ENCODE measurements around the gene VPS54. TPM values are rescaled to one million over a fixed set of nuclear protein-coding genes. Genes with fewer than 3 reads are reported as not detected.
A peak's percentile ranks its signal among the peaks of the same experiment; 100 is the strongest.

Gene VPS54
- total RNA-seq, 1 experiment from 2014 or later, result 13.1 TPM

GRCh38 chr2:64023485-64024258 lies 4.4 kb upstream of the VPS54 start:
- no peak for DNase-seq (ENCODE audit: unreplicated experiment)
- Mint-ChIP-seq H3K36me3 (ENCODE audit: insufficient read depth, unreplicated experiment) (no peaks in the 10 kb centered on the region), H3K4me3 (ENCODE audit: unreplicated experiment) (no peak overlapping the region), H3K9me3 (ENCODE audit: unreplicated experiment) (no peaks in the 10 kb centered on the region), H3K27me3 (ENCODE audit: insufficient read depth, unreplicated experiment) (no peaks in the 10 kb centered on the region), H3K27ac (ENCODE audit: low read depth, unreplicated experiment) (no peak overlapping the region), H3K4me1 (ENCODE audit: insufficient read depth, unreplicated experiment) (peaks cover 12% of the 10 kb centered on the region)
- ChIA-PET CTCF (interaction anchor here (0.5 to 0.6 kb wide), 2 partner anchors 841 to 958 kb away, joined by 3 read pairs; no protein-coding TSS in a partner anchor), POLR2A (no interaction called here)
- no peak for TF ChIP-seq CTCF (IDR thresholded peaks at IDR 0.05; ENCODE audit: unreplicated experiment)
- no TSS peak for BruUV-seq (replicated peaks)
- intact Hi-C loops (cut with micrococcal nuclease), result no loop called here

GRCh38 chr2:64021578-64021977 lies 2.4 kb upstream of the VPS54 start:
- intact Hi-C loops (cut with micrococcal nuclease), result no loop called here
- no peaks in the 10 kb centered on the region for H3K36me3 Mint-ChIP-seq (ENCODE audit: insufficient read depth, unreplicated experiment)
- peaks cover 12% of the 10 kb centered on the region for H3K4me1 Mint-ChIP-seq (ENCODE audit: insufficient read depth, unreplicated experiment)
- no peaks in the 10 kb centered on the region for H3K27me3 Mint-ChIP-seq (ENCODE audit: insufficient read depth, unreplicated experiment)
- H3K9me3 Mint-ChIP-seq (ENCODE audit: unreplicated experiment), result no peaks in the 10 kb centered on the region
- H3K4me3 Mint-ChIP-seq (ENCODE audit: unreplicated experiment), result no peak overlapping the region
- no peak for DNase-seq (ENCODE audit: unreplicated experiment)
- BruUV-seq (replicated peaks), result no TSS peak
- ChIA-PET POLR2A (interaction anchor here (0.6 to 1.5 kb wide), 4 partner anchors 9 to 147 kb away, joined by 3 to 4 read pairs (median 3); no protein-coding TSS in a partner anchor), CTCF (interaction anchor here (0.6 kb wide), 1 partner anchor 133 kb away, joined by 3 read pairs; no protein-coding TSS in a partner anchor)
- TF ChIP-seq CTCF (IDR thresholded peaks at IDR 0.05; ENCODE audit: unreplicated experiment), result no peak
- H3K27ac Mint-ChIP-seq (ENCODE audit: low read depth, unreplicated experiment), result no peak overlapping the region

GRCh38 chr2:64019975-64020528 lies 824 bp upstream of the VPS54 start:
- DNase-seq (ENCODE audit: unreplicated experiment), result no peak
- intact Hi-C loops (cut with micrococcal nuclease), result loop anchor here (10.0 kb wide), 1 partner anchor 325 kb away; no protein-coding TSS in a partner anchor
- ChIA-PET CTCF (interaction anchor here (0.6 kb wide), 1 partner anchor 154 kb away, joined by 3 read pairs; no protein-coding TSS in a partner anchor), POLR2A (interaction anchor here (0.6 to 1.8 kb wide), 13 partner anchors 9 to 321 kb away, joined by 3 to 7 read pairs (median 3); no protein-coding TSS in a partner anchor)
- H3K4me1 Mint-ChIP-seq (ENCODE audit: insufficient read depth, unreplicated experiment), result peaks cover 21% of the 10 kb centered on the region
- H3K27ac Mint-ChIP-seq (ENCODE audit: low read depth, unreplicated experiment), result peak overlapping the region; percentile 98
- no peak for TF ChIP-seq CTCF (IDR thresholded peaks at IDR 0.05; ENCODE audit: unreplicated experiment)
- no peaks in the 10 kb centered on the region for H3K9me3 Mint-ChIP-seq (ENCODE audit: unreplicated experiment)
- no peaks in the 10 kb centered on the region for H3K36me3 Mint-ChIP-seq (ENCODE audit: insufficient read depth, unreplicated experiment)
- H3K4me3 Mint-ChIP-seq (ENCODE audit: unreplicated experiment), result peak overlapping the region; percentile 96
- H3K27me3 Mint-ChIP-seq (ENCODE audit: insufficient read depth, unreplicated experiment), result no peaks in the 10 kb centered on the region
- no TSS peak for BruUV-seq (replicated peaks)

GRCh38 chr2:64018701-64019082 lies 536 bp downstream of the VPS54 start:
- Mint-ChIP-seq H3K27ac (ENCODE audit: low read depth, unreplicated experiment) (peak overlapping the region; percentile 98), H3K4me1 (ENCODE audit: insufficient read depth, unreplicated experiment) (peaks cover 21% of the 10 kb centered on the region), H3K4me3 (ENCODE audit: unreplicated experiment) (peak overlapping the region; percentile 96), H3K9me3 (ENCODE audit: unreplicated experiment) (no peaks in the 10 kb centered on the region), H3K27me3 (ENCODE audit: insufficient read depth, unreplicated experiment) (no peaks in the 10 kb centered on the region), H3K36me3 (ENCODE audit: insufficient read depth, unreplicated experiment) (no peaks in the 10 kb centered on the region)
- POLR2A ChIA-PET, result interaction anchor here (0.6 to 1.8 kb wide), 15 partner anchors 11 to 1370 kb away, joined by 3 to 10 read pairs (median 3); partner anchors contain the start of genes MDH1 and WDPCP
- TF ChIP-seq CTCF (IDR thresholded peaks at IDR 0.05; ENCODE audit: unreplicated experiment), result no peak
- BruUV-seq (replicated peaks), result no TSS peak
- no peak for DNase-seq (ENCODE audit: unreplicated experiment)
- CTCF ChIA-PET, result interaction anchor here (0.7 to 0.8 kb wide), 2 partner anchors 32 to 380 kb away, joined by 3 to 5 read pairs; no protein-coding TSS in a partner anchor
- intact Hi-C loops (cut with micrococcal nuclease), result loop anchor here (10.0 kb wide), 1 partner anchor 324 kb away; no protein-coding TSS in a partner anchor

All from MCF 10A (cell line).